Lower leg skin (tissue), 4 donors: Measurements from ENCODE around the gene ZNF326. TPM values are rescaled to one million over a fixed set of nuclear protein-coding genes. Genes with fewer than 3 reads are reported as not detected.

Experiments
- DNase-seq, 2 donors: peaks; one replicate each; pipeline ENCODE4 v3.0.0-alpha.2; 2019; ENCODE audit warnings: low spot score in 2 of 2
- H3K4me3 ChIP-seq: fragments of 200-600 bp; sonication (generic); 2 replicates; pipeline ENCODE4 v1.5.1; 2017; ENCODE audit warnings: mild to moderate bottlenecking, low read depth; ENCODE audit not compliant: poor library complexity, severe bottlenecking
- POLR2A ChIP-seq, 2 donors: fragments of 450-650 bp; IDR thresholded peaks; one replicate each; pipeline ENCODE4 v1.6.1; 2016 to 2017; ENCODE audit warnings: antibody characterized with exemption in 2 of 2, mild to moderate bottlenecking in 1 of 2, moderate library complexity in 1 of 2
- WGBS, 2 donors: methylation state at CpG; one replicate each; pipeline ENCODE4 v1.1.5; 2018; 5-methylcytosine and 5-hydroxymethylcytosine counted together
- intact Hi-C: fragments of 100-400 bp; cut with DNase I; formaldehyde crosslinking; loops from one replicate; pipeline ENCODE4 v1.15.0; 2023; ENCODE audit warnings: low total_unique reads
- total RNA-seq, 4 donors: library from RNA; depleted of rRNA; stranded (reverse); fragments of >200 nt; gene quantifications; one replicate each; pipeline ENCODE4 v1.1.0, GENCODE V29; 2016
- TF ChIP-seq, protein P1 (sequence below), 3 donors: fragments of 450-650 bp; IDR thresholded peaks; one replicate each; pipeline ENCODE4 v1.5.1; 2016; ENCODE audit warnings: antibody characterized with exemption in 3 of 3, mild to moderate bottlenecking in 3 of 3, moderate library complexity in 2 of 3

Gene ZNF326
- total RNA-seq, 4 donors from 2014 or later: 5.0 to 14.8 (median 9.1) TPM

DNA sequence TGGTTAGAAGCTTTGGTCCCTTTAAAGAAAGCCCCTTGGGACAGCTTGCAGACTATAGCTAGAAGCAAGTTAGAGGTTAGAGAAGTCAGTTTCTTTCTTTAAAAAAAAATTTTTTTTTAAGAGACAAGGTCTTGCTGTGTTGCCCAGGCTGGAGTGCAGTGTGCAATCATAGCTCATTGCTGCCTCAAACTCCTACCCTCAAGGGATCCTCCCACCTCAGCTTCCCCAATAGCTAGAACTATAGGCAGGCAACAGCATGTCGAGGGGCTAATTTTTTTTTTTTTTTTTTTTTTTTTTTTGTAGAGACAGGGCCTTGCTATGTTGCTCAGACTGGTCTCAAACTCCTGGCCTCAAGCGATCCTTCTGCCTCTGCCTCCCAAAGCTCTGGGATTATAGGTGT is 44.2 kb upstream of the ZNF326 start:
- no peak overlapping the region for H3K4me3 ChIP-seq
- intact Hi-C loops: no loop called here
- TF ChIP-seq, protein P1, sequence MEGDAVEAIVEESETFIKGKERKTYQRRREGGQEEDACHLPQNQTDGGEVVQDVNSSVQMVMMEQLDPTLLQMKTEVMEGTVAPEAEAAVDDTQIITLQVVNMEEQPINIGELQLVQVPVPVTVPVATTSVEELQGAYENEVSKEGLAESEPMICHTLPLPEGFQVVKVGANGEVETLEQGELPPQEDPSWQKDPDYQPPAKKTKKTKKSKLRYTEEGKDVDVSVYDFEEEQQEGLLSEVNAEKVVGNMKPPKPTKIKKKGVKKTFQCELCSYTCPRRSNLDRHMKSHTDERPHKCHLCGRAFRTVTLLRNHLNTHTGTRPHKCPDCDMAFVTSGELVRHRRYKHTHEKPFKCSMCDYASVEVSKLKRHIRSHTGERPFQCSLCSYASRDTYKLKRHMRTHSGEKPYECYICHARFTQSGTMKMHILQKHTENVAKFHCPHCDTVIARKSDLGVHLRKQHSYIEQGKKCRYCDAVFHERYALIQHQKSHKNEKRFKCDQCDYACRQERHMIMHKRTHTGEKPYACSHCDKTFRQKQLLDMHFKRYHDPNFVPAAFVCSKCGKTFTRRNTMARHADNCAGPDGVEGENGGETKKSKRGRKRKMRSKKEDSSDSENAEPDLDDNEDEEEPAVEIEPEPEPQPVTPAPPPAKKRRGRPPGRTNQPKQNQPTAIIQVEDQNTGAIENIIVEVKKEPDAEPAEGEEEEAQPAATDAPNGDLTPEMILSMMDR (IDR thresholded peaks at IDR 0.05): no peak
- no peak for TF ChIP-seq POLR2A (IDR thresholded peaks at IDR 0.05)
- 88 to 98% methylated on average over 2 of the region's 2 CpGs for WGBS, 2 donors
- no peak for DNase-seq

DNA sequence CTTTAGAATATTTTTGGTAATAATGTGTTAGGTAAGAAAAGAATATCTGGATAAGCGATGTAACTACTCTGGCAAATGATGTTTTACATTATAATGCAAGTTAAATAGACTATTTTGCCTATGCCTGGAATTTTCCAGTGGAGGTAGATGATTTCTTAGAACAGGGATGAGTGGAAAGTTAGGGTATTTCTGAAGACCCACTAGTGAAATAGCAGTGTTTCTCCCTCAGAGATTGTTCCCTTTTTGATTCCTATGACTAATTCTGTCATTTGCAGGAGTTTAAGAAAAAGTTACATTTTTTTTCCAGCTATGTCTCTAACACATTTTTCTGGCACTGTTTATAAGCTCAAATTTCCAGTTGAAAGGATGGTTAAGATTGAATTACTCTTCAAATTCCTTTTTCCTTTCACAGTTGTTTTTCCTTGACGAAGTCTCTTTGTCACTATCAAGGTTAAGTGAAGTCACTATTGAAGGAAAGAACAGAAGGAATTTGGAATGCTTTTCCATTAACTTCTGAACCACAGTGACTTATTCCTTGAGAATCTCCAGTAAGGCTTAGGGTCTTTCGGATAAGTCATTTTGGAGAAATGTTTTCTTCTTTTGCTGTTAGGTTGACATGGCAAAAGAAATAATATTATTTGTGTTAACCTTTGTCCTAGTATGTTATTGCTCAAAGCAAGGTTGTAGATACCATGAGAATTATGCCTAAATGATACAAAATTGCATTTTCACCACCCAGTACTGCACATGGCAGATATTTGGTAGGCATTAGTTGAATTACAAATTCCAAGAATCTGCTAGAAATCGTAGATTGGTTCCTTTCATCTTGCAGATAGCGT is 42.9 kb upstream of the ZNF326 start:
- WGBS, 2 donors: 83 to 88% methylated on average over 5 of the region's 5 CpGs
- no peak for DNase-seq
- intact Hi-C loops: no loop called here
- no peak overlapping the region for H3K4me3 ChIP-seq
- no peak for TF ChIP-seq POLR2A (IDR thresholded peaks at IDR 0.05)
- TF ChIP-seq, protein P1 (IDR thresholded peaks at IDR 0.05): no peak

DNA sequence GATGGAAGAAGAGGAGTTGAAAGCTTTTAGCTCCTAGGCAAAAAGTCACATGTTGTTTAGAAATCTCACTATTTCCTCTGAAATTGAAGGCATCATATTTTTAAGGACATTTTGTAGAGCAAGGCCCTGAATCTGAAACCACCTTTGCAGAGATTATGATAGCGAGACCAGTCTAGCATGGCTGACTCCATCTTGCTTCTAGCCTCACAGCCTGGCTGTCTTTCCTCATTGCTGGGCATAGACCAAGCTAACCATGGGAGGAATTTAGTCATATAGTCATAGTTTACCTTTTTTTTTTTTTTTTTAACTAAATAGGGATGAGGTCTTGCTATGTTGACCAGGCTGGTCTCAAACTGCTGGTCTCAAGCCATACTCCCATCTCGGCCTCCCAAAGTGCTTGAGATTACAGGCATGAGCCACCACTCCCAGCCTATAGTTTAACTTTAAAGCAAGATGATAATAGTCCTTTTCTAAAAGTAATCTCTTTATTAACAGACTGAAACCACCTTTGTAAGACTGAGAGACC is 42.2 kb upstream of the ZNF326 start:
- no peak overlapping the region for H3K4me3 ChIP-seq
- 94 to 95% methylated on average over 2 of the region's 2 CpGs for WGBS, 2 donors
- intact Hi-C loops: no loop called here
- DNase-seq: no peak
- TF ChIP-seq POLR2A (IDR thresholded peaks at IDR 0.05): no peak
- TF ChIP-seq, protein P1 (IDR thresholded peaks at IDR 0.05): no peak

DNA sequence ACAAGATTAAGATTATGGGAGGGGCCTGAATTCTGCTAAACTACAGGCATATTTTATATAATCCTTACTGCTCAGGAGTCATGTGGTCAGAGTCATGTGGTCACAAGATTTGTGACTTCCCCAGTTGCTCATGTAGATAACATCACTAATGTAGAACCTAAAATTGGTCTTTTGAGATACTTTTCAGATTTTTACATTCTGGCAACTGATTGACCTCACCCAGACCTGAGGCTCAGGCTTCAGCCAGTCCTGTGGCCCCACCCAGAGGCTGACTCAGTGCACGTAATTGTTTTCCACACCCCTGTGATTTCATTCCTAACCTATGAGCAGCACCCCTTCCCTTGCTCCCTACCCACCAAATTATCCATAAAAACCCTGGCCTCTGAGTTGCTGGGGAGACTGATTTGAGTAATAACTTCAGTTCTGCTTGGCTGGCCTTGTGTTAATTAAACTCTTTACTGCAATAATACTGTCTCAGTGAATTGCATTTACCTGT is 41.7 kb upstream of the ZNF326 start:
- TF ChIP-seq POLR2A (IDR thresholded peaks at IDR 0.05): no peak
- peak in 1 of 2 donors; percentile 27 for DNase-seq
- H3K4me3 ChIP-seq: no peak overlapping the region
- intact Hi-C loops: no loop called here
- WGBS, 2 donors: 16 to 19% methylated on average over 1 of the region's 1 CpG

DNA sequence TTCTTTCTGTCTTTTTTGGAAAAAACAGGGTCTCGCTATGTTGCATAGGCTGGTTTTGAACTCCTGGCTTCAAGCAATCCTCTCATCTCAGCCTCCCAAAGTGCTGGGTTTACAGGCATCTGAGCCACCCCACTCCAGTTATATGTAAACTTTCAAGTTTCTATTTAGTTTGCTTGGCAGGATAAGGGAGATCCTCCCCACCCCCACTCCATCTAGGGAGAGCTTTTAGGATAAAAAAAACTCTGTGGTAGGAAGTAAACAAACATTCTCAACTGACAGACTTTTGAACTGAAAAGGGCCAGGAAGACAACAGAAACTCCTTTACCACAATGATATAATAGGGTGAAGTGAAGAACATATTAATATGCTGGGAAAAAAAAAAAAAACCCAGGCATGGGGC is 41.0 kb upstream of the ZNF326 start:
- no peak for DNase-seq
- TF ChIP-seq, protein P1 (IDR thresholded peaks at IDR 0.05): no peak
- no peak for TF ChIP-seq POLR2A (IDR thresholded peaks at IDR 0.05)
- WGBS, 2 donors: 100% methylated on average over 1 of the region's 1 CpG
- intact Hi-C loops: no loop called here
- H3K4me3 ChIP-seq: no peak overlapping the region

DNA sequence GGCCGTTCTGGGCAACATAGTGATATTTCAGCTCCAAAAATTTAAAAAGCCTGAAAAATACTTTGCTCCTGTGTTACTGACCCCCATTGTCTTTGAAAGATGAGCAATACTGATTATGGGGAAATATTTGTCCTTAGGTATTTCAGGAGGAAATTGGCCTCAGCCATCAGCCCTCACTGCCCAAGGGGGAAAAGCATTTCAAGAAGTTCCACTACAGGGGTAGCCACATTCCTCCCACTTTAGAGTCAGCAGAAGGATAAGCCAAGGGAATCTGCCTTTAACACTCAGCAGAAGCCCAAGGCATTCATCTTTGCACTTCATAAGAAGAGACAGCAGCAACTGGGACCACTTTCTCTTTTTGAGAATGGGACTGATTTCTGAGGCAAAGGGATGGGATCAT is 40.5 kb upstream of the ZNF326 start:
- intact Hi-C loops: no loop called here
- no peak overlapping the region for H3K4me3 ChIP-seq
- TF ChIP-seq, protein P1 (IDR thresholded peaks at IDR 0.05): no peak
- no peak for TF ChIP-seq POLR2A (IDR thresholded peaks at IDR 0.05)
- WGBS, 2 donors: 85 to 87% methylated on average over 1 of the region's 1 CpG
- no peak for DNase-seq
